Cardiac septum (tissue), 1 donor: Measurements from ENCODE around the gene MCC. TPM values are rescaled to one million over a fixed set of nuclear protein-coding genes. Genes with fewer than 3 reads are reported as not detected.

Experiments
- DNase-seq: peaks from one replicate; pipeline ENCODE4 v3.0.0-alpha.2; 2020; ENCODE audit warnings: low spot score
- intact Hi-C: fragments of 100-400 bp; cut with DNase I; formaldehyde crosslinking; loops from one replicate; pipeline ENCODE4 v1.14.0; 2022
- total RNA-seq: library from RNA; stranded (reverse); fragmentation: NEBNext Ultra II Directional; extraction: Animal tissue kit (Norgen Biotek cat#: 25700); gene quantifications from one replicate; pipeline ENCODE4 v1.2.1, GENCODE V29; 2021
- donor health status: DM: no; HTN: no; CAD: no.

The MCC gene
- total RNA-seq, 1 donor from 2014 or later: 17.7 TPM

GRCh38 chr5:113293975-113294310 is 194.3 kb downstream of the MCC start:
- intact Hi-C loops: loop anchor here (2.0 to 10.0 kb wide), 3 partner anchors 37 to 209 kb away; no protein-coding TSS in a partner anchor
- no peak for DNase-seq

- no peak for DNase-seq
- intact Hi-C loops: loop anchor here (5.0 to 10.0 kb wide), 2 partner anchors 36 to 209 kb away; no protein-coding TSS in a partner anchor
Observed at GRCh38 chr5:113293068-113293974, 194.9 kb downstream of the MCC start.

- intact Hi-C loops: loop anchor here (5.0 to 10.0 kb wide), 2 partner anchors 35 to 208 kb away; no protein-coding TSS in a partner anchor
- DNase-seq: no peak
Observed at GRCh38 chr5:113292462-113292861, 195.8 kb downstream of the MCC start.

- no peak for DNase-seq
- intact Hi-C loops: no loop called here
Observed at GRCh38 chr5:113283558-113283957, 204.7 kb downstream of the MCC start.

GRCh38 chr5:113282472-113282871 is 205.8 kb downstream of the MCC start:
- intact Hi-C loops: no loop called here
- DNase-seq: no peak

- intact Hi-C loops: no loop called here
- DNase-seq: no peak
Observed at GRCh38 chr5:113281194-113281593, 207.1 kb downstream of the MCC start.

GRCh38 chr5:113280541-113280940 is 207.7 kb downstream of the MCC start:
- intact Hi-C loops: no loop called here

GRCh38 chr5:113278976-113279375 is 209.3 kb downstream of the MCC start:
- intact Hi-C loops: no loop called here
- DNase-seq: no peak

More at GRCh38 chr5:113280541-113280940, 207.7 kb downstream of the MCC start:
- no peak for DNase-seq

GRCh38 chr5:113276493-113276892 is 211.8 kb downstream of the MCC start:
- no peak for DNase-seq
- intact Hi-C loops: no loop called here

GRCh38 chr5:113276001-113276400 is 212.3 kb downstream of the MCC start:
- intact Hi-C loops: no loop called here

GRCh38 chr5:113274836-113275414 is 213.3 kb downstream of the MCC start:
- no peak for DNase-seq

More at GRCh38 chr5:113276001-113276400, 212.3 kb downstream of the MCC start:
- DNase-seq: no peak

GRCh38 chr5:113273948-113274347 is 214.3 kb downstream of the MCC start:
- intact Hi-C loops: no loop called here
- DNase-seq: no peak

More at GRCh38 chr5:113274836-113275414, 213.3 kb downstream of the MCC start:
- intact Hi-C loops: no loop called here

- DNase-seq: no peak
- intact Hi-C loops: no loop called here
Observed at GRCh38 chr5:113271745-113272454, 216.4 kb downstream of the MCC start.

GRCh38 chr5:113271015-113271414 is 217.2 kb downstream of the MCC start:
- DNase-seq: no peak
- intact Hi-C loops: no loop called here

- intact Hi-C loops: no loop called here
- no peak for DNase-seq
Observed at GRCh38 chr5:113270086-113270485, 218.2 kb downstream of the MCC start.

- intact Hi-C loops: no loop called here
- DNase-seq: no peak
Observed at GRCh38 chr5:113269023-113269997, 218.9 kb downstream of the MCC start.

GRCh38 chr5:113268232-113268631 is 220.0 kb downstream of the MCC start:
- DNase-seq: no peak
- intact Hi-C loops: no loop called here

GRCh38 chr5:113267361-113267900 is 220.8 kb downstream of the MCC start:
- no peak for DNase-seq
- intact Hi-C loops: no loop called here

GRCh38 chr5:113266913-113267227 is 221.4 kb downstream of the MCC start:
- DNase-seq: no peak
- intact Hi-C loops: no loop called here
